OCI-LY1 (cell line): ENCODE measurements around the gene LIMA1.

ENCODE experiments used
- H2AFZ ChIP-seq: fragments of 200-600 bp; sonication (generic), shearing (Covaris generic); 2 replicates; pipeline ENCODE4 v1.6.0; 2014; ENCODE audit warnings: antibody characterized with exemption, mild to moderate bottlenecking, low read length
- H3F3A ChIP-seq: fragments of 200-600 bp; sonication (generic), shearing (Covaris generic); 2 replicates; pipeline ENCODE4 v1.6.0; 2014; ENCODE audit warnings: mild to moderate bottlenecking, antibody characterized with exemption, low read length, moderate library complexity; ENCODE audit not compliant: insufficient read depth
- H3K27ac ChIP-seq: fragments of 200-600 bp; sonication (generic); 2 replicates; pipeline ENCODE4 v1.5.1; 2014; ENCODE audit warnings: low read length, mixed run types, mild to moderate bottlenecking, low read depth; ENCODE audit not compliant: poor library complexity, severe bottlenecking
- H3K27me3 ChIP-seq: fragments of 200-600 bp; sonication (generic); 2 replicates; pipeline ENCODE4 v1.6.0; 2014; ENCODE audit warnings: antibody characterized with exemption, mild to moderate bottlenecking, low read length, moderate library complexity; ENCODE audit not compliant: insufficient read depth
- H3K36me3 ChIP-seq: fragments of 200-600 bp; sonication (generic); 2 replicates; pipeline ENCODE4 v1.6.1; 2014; ENCODE audit warnings: mild to moderate bottlenecking, antibody characterized with exemption, low read length, moderate library complexity, mixed read lengths; ENCODE audit not compliant: insufficient read depth
- H3K4me1 ChIP-seq: fragments of 200-600 bp; sonication (generic); 2 replicates; pipeline ENCODE4 v1.5.1; 2014; ENCODE audit warnings: mild to moderate bottlenecking, low read length, moderate library complexity; ENCODE audit not compliant: insufficient read depth, severe bottlenecking
- H3K4me2 ChIP-seq: fragments of 200-600 bp; sonication (generic), shearing (Covaris generic); 2 replicates; pipeline ENCODE4 v1.6.1; 2014; ENCODE audit warnings: low read length
- H3K4me3 ChIP-seq: fragments of 200-600 bp; sonication (generic); 2 replicates; pipeline ENCODE4 v1.5.1; 2014; ENCODE audit warnings: low read length, low read depth, mild to moderate bottlenecking, mixed read lengths; ENCODE audit not compliant: poor library complexity, severe bottlenecking
- H3K79me2 ChIP-seq: fragments of 200-600 bp; shearing (Covaris generic); 2 replicates; pipeline ENCODE4 v1.6.1; 2016; ENCODE audit warnings: mixed run types, low read length, mixed read lengths; ENCODE audit not compliant: insufficient read depth
- H3K9ac ChIP-seq: fragments of 200-600 bp; sonication (generic), shearing (Covaris generic); 2 replicates; pipeline ENCODE4 v1.6.1; 2014; ENCODE audit warnings: mild to moderate bottlenecking, low read length, mixed read lengths
- H3K9me2 ChIP-seq: fragments of 200-600 bp; sonication (generic), shearing (Covaris generic); 2 replicates; pipeline ENCODE4 v1.6.1; 2014; ENCODE audit warnings: low read depth, mild to moderate bottlenecking, low read length, mixed read lengths
- H3K9me3 ChIP-seq: fragments of 200-600 bp; shearing (Covaris generic); 2 replicates; pipeline ENCODE4 v1.6.1; 2014; ENCODE audit warnings: low read length, mixed read lengths
- H4K20me1 ChIP-seq: fragments of 200-600 bp; sonication (generic), shearing (Covaris generic); 2 replicates; pipeline ENCODE4 v1.6.0; 2016; ENCODE audit warnings: mild to moderate bottlenecking, low read length; ENCODE audit not compliant: insufficient read depth
- CTCF ChIP-seq: fragments of 200-600 bp; sonication (generic), shearing (Covaris generic); IDR thresholded peaks from 2 replicates; pipeline ENCODE4 v1.5.1; 2017; ENCODE audit warnings: mild to moderate bottlenecking, antibody characterized with exemption, low read length, moderate library complexity, mixed read lengths
- EZH2 ChIP-seq: fragments of 200-600 bp; sonication (generic), shearing (Covaris generic); IDR thresholded peaks from 2 replicates; pipeline ENCODE4 v1.8.0; 2017; ENCODE audit warnings: borderline replicate concordance, mixed run types, mild to moderate bottlenecking, antibody characterized with exemption, low read length, moderate library complexity, mixed read lengths

LIMA1 gene

DNA sequence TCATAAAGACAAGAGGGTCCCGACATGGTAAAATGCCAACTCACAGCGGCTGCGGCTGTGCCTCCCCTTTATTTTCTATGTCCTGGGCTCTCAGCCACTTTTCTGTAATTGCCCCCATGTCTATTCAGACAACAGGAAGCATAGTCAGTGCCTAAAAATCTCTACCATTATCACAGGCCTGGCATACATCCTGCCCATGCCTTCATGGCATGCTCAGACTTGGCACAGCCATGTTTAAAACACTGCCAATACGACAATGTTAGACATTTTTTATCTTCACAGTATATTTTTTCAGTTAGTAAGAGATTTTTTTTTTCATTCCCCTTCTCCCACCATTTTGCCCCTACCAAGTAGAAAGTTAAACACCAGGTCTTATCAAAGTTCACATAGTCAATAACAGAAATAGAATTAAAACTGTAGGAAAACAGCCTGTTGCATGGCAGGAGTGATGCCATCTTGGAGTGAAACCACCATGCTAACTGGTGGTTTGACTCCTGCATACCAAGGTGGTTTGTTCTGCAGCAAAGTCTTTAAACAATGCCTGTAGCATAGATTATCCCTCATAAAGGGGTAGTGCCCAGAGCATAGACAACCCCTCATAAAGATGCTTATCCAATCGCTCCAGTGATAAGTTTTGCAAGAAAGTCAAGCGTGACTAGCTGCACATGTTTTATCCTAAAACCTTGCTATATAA lies 97.2 kb downstream of the LIMA1 start:
- H3F3A ChIP-seq: no peaks in the 10 kb centered on the region
- H3K4me1 ChIP-seq: no peaks in the 10 kb centered on the region
- no peak overlapping the region for H3K4me3 ChIP-seq
- H3K9me2 ChIP-seq: no peaks in the 10 kb centered on the region
- H3K4me2 ChIP-seq: no peak overlapping the region
- H3K9ac ChIP-seq: no peak overlapping the region
- TF ChIP-seq CTCF (no peak), EZH2 (no peak)
- H3K79me2 ChIP-seq: no peaks in the 10 kb centered on the region
- no peaks in the 10 kb centered on the region for H3K9me3 ChIP-seq
- no peaks in the 10 kb centered on the region for H3K27me3 ChIP-seq
- no peaks in the 10 kb centered on the region for H4K20me1 ChIP-seq
- no peak overlapping the region for H2AFZ ChIP-seq
- no peak overlapping the region for H3K27ac ChIP-seq
- H3K36me3 ChIP-seq: no peaks in the 10 kb centered on the region

DNA sequence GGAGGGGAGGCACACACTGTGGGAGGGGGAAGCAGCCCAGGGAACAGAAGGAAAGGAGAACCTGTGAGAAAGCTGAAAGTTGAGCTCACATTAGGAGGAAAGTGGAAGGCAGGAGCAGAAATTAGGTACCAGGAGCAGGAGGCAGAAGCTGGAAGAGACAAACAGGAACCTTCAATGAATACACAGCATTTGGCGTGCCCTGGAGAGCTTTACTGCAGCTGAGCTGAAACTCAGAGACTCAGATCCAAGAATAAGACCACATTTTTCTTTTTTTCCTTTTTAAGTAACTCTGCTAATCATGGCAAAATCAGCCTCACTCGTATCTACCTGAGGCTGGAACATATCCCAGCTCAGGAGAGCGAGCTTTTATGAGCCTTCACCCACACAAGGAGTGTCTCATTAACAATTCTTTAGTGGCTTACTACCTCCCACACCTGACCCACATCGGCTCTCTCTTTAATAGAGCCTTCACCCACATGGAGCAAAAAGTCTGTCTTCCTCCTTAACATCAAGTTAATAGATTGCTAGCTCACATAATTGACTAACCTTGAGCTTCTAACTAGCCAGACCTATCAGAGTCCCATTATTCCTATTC lies 97.9 kb downstream of the LIMA1 start:
- Histone ChIP-seq H3K9ac (no peak overlapping the region), H3K4me2 (no peak overlapping the region), H3K79me2 (no peaks in the 10 kb centered on the region), H3K27ac (no peak overlapping the region), H4K20me1 (no peaks in the 10 kb centered on the region), H2AFZ (no peak overlapping the region), H3K4me1 (no peaks in the 10 kb centered on the region), H3K9me3 (no peaks in the 10 kb centered on the region), H3K36me3 (no peaks in the 10 kb centered on the region), H3K4me3 (no peak overlapping the region), H3F3A (no peaks in the 10 kb centered on the region), H3K9me2 (no peaks in the 10 kb centered on the region), H3K27me3 (no peaks in the 10 kb centered on the region)
- no peak for TF ChIP-seq EZH2
- TF ChIP-seq CTCF: no peak

GRCh38 chr12:50184261-50184660 lies 99.1 kb downstream of the LIMA1 start:
- H3K36me3 ChIP-seq: no peaks in the 10 kb centered on the region
- no peak overlapping the region for H3K27ac ChIP-seq
- no peaks in the 10 kb centered on the region for H3K9me3 ChIP-seq
- H3K9me2 ChIP-seq: no peaks in the 10 kb centered on the region
- H3K9ac ChIP-seq: no peak overlapping the region
- H3F3A ChIP-seq: no peaks in the 10 kb centered on the region
- no peak overlapping the region for H3K4me3 ChIP-seq
- no peaks in the 10 kb centered on the region for H3K79me2 ChIP-seq
- no peaks in the 10 kb centered on the region for H3K27me3 ChIP-seq
- no peaks in the 10 kb centered on the region for H4K20me1 ChIP-seq
- no peaks in the 10 kb centered on the region for H3K4me1 ChIP-seq
- TF ChIP-seq CTCF: no peak
- TF ChIP-seq EZH2: no peak
- no peak overlapping the region for H2AFZ ChIP-seq
- H3K4me2 ChIP-seq: no peak overlapping the region
